Activated CD8-positive, alpha-beta memory T cell treated with anti-CD3 and anti-CD28 coated beads, Interleukin-2, amount 10 ng/mL, durations not matched to agents 7 days and 5 days (primary cell): ENCODE data around the gene FARP1. TPM values are rescaled to one million over a fixed set of nuclear protein-coding genes. Genes with fewer than 3 reads are reported as not detected.

ENCODE experiments used
- ATAC-seq: fragments of 150-1000 bp; cut with Tn5 transposase; one replicate; pipeline ENCODE4 v1.10.0; 2021; ENCODE audit warnings: moderate library complexity
- CTCF ChIA-PET: fragments of 350-600 bp; sonication (Branson Sonifier 250); formaldehyde crosslinking; loops from one replicate; lab custom pipeline; 2021; ENCODE audit warnings: antibody characterized with exemption; lab: Charles Lee
- DNase-seq: peaks from one replicate; pipeline ENCODE4 v3.0.0-alpha.2; 2020
- H3K27ac Mint-ChIP-seq: one replicate; pipeline ENCODE4 v1.8.0; 2021; ENCODE audit warnings: mild to moderate bottlenecking, mixed read lengths
- H3K27me3 Mint-ChIP-seq: one replicate; pipeline ENCODE4 v1.8.0; 2021; ENCODE audit warnings: mixed read lengths
- H3K36me3 Mint-ChIP-seq: one replicate; pipeline ENCODE4 v1.8.0; 2021; ENCODE audit warnings: mild to moderate bottlenecking, mixed read lengths
- H3K4me1 Mint-ChIP-seq: one replicate; pipeline ENCODE4 v1.8.0; 2021; ENCODE audit warnings: mixed read lengths
- H3K4me3 Mint-ChIP-seq: one replicate; pipeline ENCODE4 v1.8.0; 2021; ENCODE audit warnings: mild to moderate bottlenecking, moderate library complexity, mixed read lengths
- H3K9me3 Mint-ChIP-seq: one replicate; pipeline ENCODE4 v1.8.0; 2022; ENCODE audit warnings: low read depth, mixed read lengths
- total RNA-seq, 2 experiments: library from RNA; stranded (reverse); gene quantifications; one replicate each; pipeline ENCODE4 v1.2.3, GENCODE V29; 2021

FARP1 gene
- total RNA-seq, 2 experiments from 2014 or later, result 0.44 to 0.87 TPM

GRCh38 chr13:98478189-98479129, 335.6 kb downstream of the FARP1 start:
- ATAC-seq (no peak), DNase-seq (peak; percentile 68)
- H3K4me1 Mint-ChIP-seq, result peaks cover 75% of the 10 kb centered on the region
- peak overlapping the region; percentile 39 for H3K27ac Mint-ChIP-seq
- CTCF ChIA-PET, result no interaction called here
- H3K27me3 Mint-ChIP-seq, result no peaks in the 10 kb centered on the region
- peaks cover 2% of the 10 kb centered on the region for H3K9me3 Mint-ChIP-seq
- peaks cover 33% of the 10 kb centered on the region for H3K36me3 Mint-ChIP-seq
- H3K4me3 Mint-ChIP-seq, result peak overlapping the region; percentile 0

GRCh38 chr13:98479496-98480003, 336.7 kb downstream of the FARP1 start:
- DNase-seq (no peak), ATAC-seq (no peak)
- peaks cover 22% of the 10 kb centered on the region for H3K36me3 Mint-ChIP-seq
- H3K4me3 Mint-ChIP-seq, result no peak overlapping the region
- H3K27me3 Mint-ChIP-seq, result no peaks in the 10 kb centered on the region
- H3K9me3 Mint-ChIP-seq, result no peaks in the 10 kb centered on the region
- no peak overlapping the region for H3K27ac Mint-ChIP-seq
- CTCF ChIA-PET, result no interaction called here
- H3K4me1 Mint-ChIP-seq, result peaks cover 79% of the 10 kb centered on the region

- peaks cover 87% of the 10 kb centered on the region for H3K4me1 Mint-ChIP-seq
- peak overlapping the region; percentile 0 for H3K4me3 Mint-ChIP-seq
- peak overlapping the region; percentile 78 for H3K27ac Mint-ChIP-seq
- H3K27me3 Mint-ChIP-seq, result no peaks in the 10 kb centered on the region
- ATAC-seq (peak; percentile 45), DNase-seq (peak; percentile 73)
- CTCF ChIA-PET, result interaction anchor here (1.1 to 3.0 kb wide), 5 partner anchors 15 to 172 kb away, joined by 3 to 17 read pairs (median 6); no protein-coding TSS in a partner anchor
- peaks cover 16% of the 10 kb centered on the region for H3K36me3 Mint-ChIP-seq
- no peaks in the 10 kb centered on the region for H3K9me3 Mint-ChIP-seq
These were observed 338.3 kb downstream of the FARP1 start for GRCh38 chr13:98480915-98481877.

- Mint-ChIP-seq H3K36me3 (peaks cover 11% of the 10 kb centered on the region), H3K4me1 (peaks cover 85% of the 10 kb centered on the region), H3K9me3 (no peaks in the 10 kb centered on the region), H3K27ac (no peak overlapping the region), H3K27me3 (no peaks in the 10 kb centered on the region), H3K4me3 (no peak overlapping the region)
- DNase-seq (no peak), ATAC-seq (no peak)
- CTCF ChIA-PET, result interaction anchor here (0.9 to 3.0 kb wide), 7 partner anchors 12 to 170 kb away, joined by 3 to 17 read pairs (median 5); no protein-coding TSS in a partner anchor
These were observed 339.9 kb downstream of the FARP1 start for GRCh38 chr13:98482476-98483444.

GRCh38 chr13:98483601-98484288, 340.9 kb downstream of the FARP1 start:
- H3K9me3 Mint-ChIP-seq, result no peaks in the 10 kb centered on the region
- H3K4me1 Mint-ChIP-seq, result peaks cover 79% of the 10 kb centered on the region
- DNase-seq, result no peak
- ATAC-seq, result no peak
- CTCF ChIA-PET, result interaction anchor here (1.3 to 3.0 kb wide), 6 partner anchors 11 to 170 kb away, joined by 3 to 17 read pairs (median 4); no protein-coding TSS in a partner anchor
- H3K27me3 Mint-ChIP-seq, result no peaks in the 10 kb centered on the region
- no peak overlapping the region for H3K27ac Mint-ChIP-seq
- peaks cover 6% of the 10 kb centered on the region for H3K36me3 Mint-ChIP-seq
- no peak overlapping the region for H3K4me3 Mint-ChIP-seq

GRCh38 chr13:98484289-98485219, 341.7 kb downstream of the FARP1 start:
- Mint-ChIP-seq H3K4me3 (no peak overlapping the region), H3K36me3 (peaks cover 8% of the 10 kb centered on the region), H3K27me3 (no peaks in the 10 kb centered on the region), H3K4me1 (peaks cover 78% of the 10 kb centered on the region), H3K9me3 (no peaks in the 10 kb centered on the region), H3K27ac (peak overlapping the region; percentile 42)
- peak; percentile 29 for ATAC-seq
- CTCF ChIA-PET, result interaction anchor here (1.3 to 2.1 kb wide), 4 partner anchors 21 to 169 kb away, joined by 3 to 7 read pairs (median 4); no protein-coding TSS in a partner anchor
- peak; percentile 71 for DNase-seq

GRCh38 chr13:98485561-98485960, 342.7 kb downstream of the FARP1 start:
- CTCF ChIA-PET, result interaction anchor here (1.8 to 2.1 kb wide), 2 partner anchors 20 to 168 kb away, joined by 4 to 7 read pairs; no protein-coding TSS in a partner anchor
- no peaks in the 10 kb centered on the region for H3K27me3 Mint-ChIP-seq
- H3K36me3 Mint-ChIP-seq, result peaks cover 9% of the 10 kb centered on the region
- peaks cover 81% of the 10 kb centered on the region for H3K4me1 Mint-ChIP-seq
- ATAC-seq (no peak), DNase-seq (no peak)
- no peaks in the 10 kb centered on the region for H3K9me3 Mint-ChIP-seq
- H3K27ac Mint-ChIP-seq, result no peak overlapping the region
- no peak overlapping the region for H3K4me3 Mint-ChIP-seq

- Mint-ChIP-seq H3K9me3 (no peaks in the 10 kb centered on the region), H3K4me3 (no peak overlapping the region), H3K4me1 (peaks cover 76% of the 10 kb centered on the region), H3K27ac (no peak overlapping the region), H3K36me3 (peaks cover 8% of the 10 kb centered on the region), H3K27me3 (no peaks in the 10 kb centered on the region)
- DNase-seq (no peak), ATAC-seq (no peak)
- CTCF ChIA-PET, result no interaction called here
These were observed 343.5 kb downstream of the FARP1 start for GRCh38 chr13:98486412-98486811.

- Mint-ChIP-seq H3K36me3 (peaks cover 6% of the 10 kb centered on the region), H3K4me1 (peaks cover 73% of the 10 kb centered on the region), H3K27ac (no peak overlapping the region), H3K27me3 (no peaks in the 10 kb centered on the region), H3K4me3 (no peak overlapping the region), H3K9me3 (no peaks in the 10 kb centered on the region)
- ATAC-seq (no peak), DNase-seq (no peak)
- CTCF ChIA-PET, result no interaction called here
These were observed 344.1 kb downstream of the FARP1 start for GRCh38 chr13:98487016-98487415.

GRCh38 chr13:98487522-98487921, 344.6 kb downstream of the FARP1 start:
- CTCF ChIA-PET, result interaction anchor here (1.2 kb wide), 1 partner anchor 76 kb away, joined by 3 read pairs; no protein-coding TSS in a partner anchor
- Mint-ChIP-seq H3K36me3 (peaks cover 6% of the 10 kb centered on the region), H3K4me1 (peaks cover 72% of the 10 kb centered on the region), H3K27ac (no peak overlapping the region), H3K9me3 (no peaks in the 10 kb centered on the region), H3K4me3 (no peak overlapping the region), H3K27me3 (no peaks in the 10 kb centered on the region)
- DNase-seq, result no peak
- ATAC-seq, result no peak

GRCh38 chr13:98488736-98489135, 345.8 kb downstream of the FARP1 start:
- no peak overlapping the region for H3K4me3 Mint-ChIP-seq

More at GRCh38 chr13:98488736-98489135, 345.8 kb downstream of the FARP1 start:
- CTCF ChIA-PET, result interaction anchor here (1.2 to 1.4 kb wide), 2 partner anchors 15 to 74 kb away, joined by 3 read pairs; no protein-coding TSS in a partner anchor
- DNase-seq, result no peak
- Mint-ChIP-seq H3K36me3 (peaks cover 6% of the 10 kb centered on the region), H3K27ac (no peak overlapping the region), H3K9me3 (no peaks in the 10 kb centered on the region), H3K4me1 (peaks cover 67% of the 10 kb centered on the region), H3K27me3 (no peaks in the 10 kb centered on the region)
- no peak for ATAC-seq
